ENCODE measurements around the gene TCF4.

The TCF4 gene

GRCh38 chr18:55302167-55302833 lies 285.7 kb downstream of the TCF4 start:
- no peak for DNase-seq (ENCODE audit: low read depth in 1 of 2, low spot score in 1 of 2)

- no peak for DNase-seq (ENCODE audit: low read depth in 1 of 2, low spot score in 1 of 2)
Measured at GRCh38 chr18:55301824-55302166, 286.2 kb downstream of the TCF4 start.

- no peak for DNase-seq (ENCODE audit: low read depth in 1 of 2, low spot score in 1 of 2)
Measured at GRCh38 chr18:55300936-55301531, 287.0 kb downstream of the TCF4 start.

GRCh38 chr18:55300421-55300935 lies 287.5 kb downstream of the TCF4 start:
- no peak for DNase-seq (ENCODE audit: low read depth in 1 of 2, low spot score in 1 of 2)

GRCh38 chr18:55296778-55297177 lies 291.2 kb downstream of the TCF4 start:
- no peak for DNase-seq (ENCODE audit: low read depth in 1 of 2, low spot score in 1 of 2)

- DNase-seq (ENCODE audit: low read depth in 1 of 2, low spot score in 1 of 2): no peak
Measured at GRCh38 chr18:55296115-55296514, 291.9 kb downstream of the TCF4 start.

- DNase-seq (ENCODE audit: low read depth in 1 of 2, low spot score in 1 of 2): no peak
Measured at GRCh38 chr18:55290898-55291297, 297.1 kb downstream of the TCF4 start.

- no peak for DNase-seq (ENCODE audit: low read depth in 1 of 2, low spot score in 1 of 2)
Measured at GRCh38 chr18:55289775-55290174, 298.2 kb downstream of the TCF4 start.

- no peak for DNase-seq (ENCODE audit: low read depth in 1 of 2, low spot score in 1 of 2)
Measured at GRCh38 chr18:55289048-55289447, 298.9 kb downstream of the TCF4 start.

- no peak for DNase-seq (ENCODE audit: low read depth in 1 of 2, low spot score in 1 of 2)
Measured at GRCh38 chr18:55287935-55288868, 299.8 kb downstream of the TCF4 start.

GRCh38 chr18:55287149-55287806 lies 300.7 kb downstream of the TCF4 start:
- no peak for DNase-seq (ENCODE audit: low read depth in 1 of 2, low spot score in 1 of 2)

GRCh38 chr18:55286257-55286825 lies 301.7 kb downstream of the TCF4 start:
- DNase-seq (ENCODE audit: low read depth in 1 of 2, low spot score in 1 of 2): no peak

- DNase-seq (ENCODE audit: low read depth in 1 of 2, low spot score in 1 of 2): no peak
Measured at GRCh38 chr18:55284614-55285013, 303.4 kb downstream of the TCF4 start.

- DNase-seq (ENCODE audit: low read depth in 1 of 2, low spot score in 1 of 2): no peak
Measured at GRCh38 chr18:55283309-55283708, 304.7 kb downstream of the TCF4 start.

GRCh38 chr18:55280503-55280902 lies 307.5 kb downstream of the TCF4 start:
- no peak for DNase-seq (ENCODE audit: low read depth in 1 of 2, low spot score in 1 of 2)

- DNase-seq (ENCODE audit: low read depth in 1 of 2, low spot score in 1 of 2): no peak
Measured at GRCh38 chr18:55275039-55275901, 312.7 kb downstream of the TCF4 start.

- DNase-seq (ENCODE audit: low read depth in 1 of 2, low spot score in 1 of 2): no peak
Measured at GRCh38 chr18:55272510-55273243, 315.3 kb downstream of the TCF4 start.

- no peak for DNase-seq (ENCODE audit: low read depth in 1 of 2, low spot score in 1 of 2)
Measured at GRCh38 chr18:55269622-55270021, 318.4 kb downstream of the TCF4 start.

- DNase-seq (ENCODE audit: low read depth in 1 of 2, low spot score in 1 of 2): no peak
Measured at GRCh38 chr18:55268628-55269275, 319.2 kb downstream of the TCF4 start.
